PC-9 (cell line): ENCODE measurements around the gene CSK. TPM values are rescaled to one million over a fixed set of nuclear protein-coding genes. Genes with fewer than 3 reads are reported as not detected.

Source experiments
- BruUV-seq: library from RNA; stranded (reverse); fragments of 400-500 nt; replicated peaks from 2 replicates; lab custom pipeline; 2021; lab: Mats Ljungman, UMichigan
- CTCF ChIA-PET: fragments of 300-600 bp; sonication (Branson Sonifier 250); formaldehyde crosslinking; loops from one replicate; lab custom pipeline; 2022; ENCODE audit warnings: antibody characterized with exemption; lab: Charles Lee
- POLR2A ChIA-PET: fragments of 300-600 bp; sonication (Branson Sonifier 250); formaldehyde crosslinking; loops from one replicate; lab custom pipeline; 2022; ENCODE audit warnings: antibody characterized with exemption; ENCODE audit not compliant: unreplicated experiment; lab: Charles Lee
- DNase-seq, 2 experiments: peaks; one replicate each; pipeline versions ENCODE4 v3.0.0 to v3.0.0-alpha.2; 2015 to 2022; ENCODE audit warnings: mixed read lengths in 1 of 2
- H2AFZ ChIP-seq: fragments of 200-600 bp; sonication (generic); 2 replicates; pipeline ENCODE4 v1.8.1; 2017; ENCODE audit warnings: antibody characterized with exemption
- H3F3A ChIP-seq: fragments of 200-600 bp; sonication (generic); 2 replicates; pipeline ENCODE4 v1.8.1; 2017; ENCODE audit warnings: antibody characterized with exemption, mild to moderate bottlenecking, low read depth; ENCODE audit not compliant: insufficient read depth
- H3K27ac ChIP-seq: fragments of 200-600 bp; sonication (generic); 2 replicates; pipeline ENCODE4 v1.6.1; 2016; ENCODE audit warnings: mixed run types
- H3K27me3 ChIP-seq: fragments of 200-600 bp; sonication (generic); 2 replicates; pipeline ENCODE4 v1.6.1; 2016; ENCODE audit warnings: low read depth, mixed run types; ENCODE audit not compliant: insufficient read depth
- H3K36me3 ChIP-seq: fragments of 200-600 bp; sonication (generic); 2 replicates; pipeline ENCODE4 v1.6.1; 2016; ENCODE audit warnings: low read depth, mixed run types
- H3K4me1 ChIP-seq: fragments of 200-600 bp; sonication (generic); replicated peaks from 2 replicates; pipeline ENCODE4 v1.6.1; 2016; ENCODE audit warnings: mixed run types; ENCODE audit not compliant: insufficient read depth
- H3K4me2 ChIP-seq: fragments of 200-600 bp; sonication (generic); 2 replicates; pipeline ENCODE4 v1.6.1; 2017; ENCODE audit warnings: mixed run types
- H3K4me3 ChIP-seq: fragments of 200-600 bp; sonication (generic); 2 replicates; pipeline ENCODE4 v1.6.1; 2016; ENCODE audit warnings: mixed run types
- H3K79me2 ChIP-seq: fragments of 200-600 bp; sonication (generic); 2 replicates; pipeline ENCODE4 v1.6.1; 2017; ENCODE audit warnings: low read depth, mixed run types
- H3K9me2 ChIP-seq: fragments of 200-600 bp; sonication (generic); 2 replicates; pipeline ENCODE4 v1.8.1; 2017; ENCODE audit warnings: mild to moderate bottlenecking; ENCODE audit not compliant: insufficient read depth
- H3K9me3 ChIP-seq: fragments of 200-600 bp; sonication (generic); 2 replicates; pipeline ENCODE4 v1.8.1; 2016; ENCODE audit warnings: low read depth; ENCODE audit not compliant: insufficient read depth
- H4K20me1 ChIP-seq: fragments of 200-600 bp; sonication (generic); 2 replicates; pipeline ENCODE4 v1.8.1; 2017; ENCODE audit not compliant: insufficient read depth
- CTCF ChIP-seq: fragments of 200-600 bp; sonication (generic); conservative IDR thresholded peaks from 2 replicates; pipeline ENCODE4 v1.6.1; 2017; ENCODE audit warnings: mixed run types, antibody characterized with exemption, mild to moderate bottlenecking, moderate library complexity
- EZH2 ChIP-seq: fragments of 200-600 bp; sonication (generic); IDR thresholded peaks from 2 replicates; pipeline ENCODE4 v1.8.0; 2017; ENCODE audit warnings: antibody characterized with exemption, low read depth
- intact Hi-C: fragments of 100-400 bp; cut with micrococcal nuclease; formaldehyde crosslinking; loops from one replicate; pipeline ENCODE4 v1.10.0; 2022; ENCODE audit not compliant: unreplicated experiment
- total RNA-seq: library from RNA; stranded (reverse); gene quantifications from 2 replicates; pipeline ENCODE4 v1.2.3, GENCODE V29; 2021

The CSK gene
- total RNA-seq, 1 experiment from 2014 or later = 78.3 TPM

DNA sequence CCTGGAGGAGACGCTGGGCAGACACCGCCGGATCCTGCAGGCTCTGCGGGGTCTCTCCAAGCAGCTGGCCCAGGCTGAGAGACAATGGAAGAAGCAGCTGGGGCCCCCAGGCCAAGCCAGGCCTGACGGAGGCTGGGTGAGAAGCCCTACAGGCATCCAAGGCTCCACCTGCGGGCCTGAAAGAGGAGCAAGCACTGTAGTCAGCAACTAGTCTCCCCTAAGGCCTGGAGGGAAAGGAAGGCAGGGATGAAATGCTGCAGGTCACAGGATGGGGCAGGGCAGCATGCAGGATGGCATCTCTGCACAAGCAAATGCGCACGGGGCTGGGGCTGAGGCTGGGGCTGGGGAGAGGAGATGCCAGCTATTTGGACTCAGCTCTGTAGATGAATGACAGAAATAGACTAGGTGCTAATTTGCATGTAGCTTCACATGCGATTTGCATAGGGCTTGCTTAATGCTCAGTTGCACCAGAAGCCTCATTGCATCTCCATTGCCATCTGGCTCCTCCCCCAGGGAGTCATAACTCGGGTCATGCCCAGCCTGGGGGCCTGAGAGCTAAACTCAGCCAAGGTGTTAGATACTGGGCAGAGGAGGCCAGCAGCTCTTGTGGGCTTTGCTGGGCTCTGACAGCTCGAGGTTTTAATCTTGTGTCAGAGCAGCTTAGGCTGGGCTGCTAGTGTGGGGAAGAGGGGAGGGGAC is 39.4 kb downstream of the CSK start:
- Histone ChIP-seq H3K4me3 (no peak overlapping the region), H3K4me1 (peaks cover 28% of the 10 kb centered on the region), H3K79me2 (no peaks in the 10 kb centered on the region), H2AFZ (no peak overlapping the region), H3K9me2 (no peaks in the 10 kb centered on the region), H3K36me3 (no peaks in the 10 kb centered on the region), H3K27ac (no peak overlapping the region), H3K4me2 (no peak overlapping the region), H3K27me3 (no peaks in the 10 kb centered on the region), H3K9me3 (no peaks in the 10 kb centered on the region), H4K20me1 (no peaks in the 10 kb centered on the region), H3F3A (peaks cover 22% of the 10 kb centered on the region)
- no peak for TF ChIP-seq EZH2
- no peak for TF ChIP-seq CTCF
- ChIA-PET CTCF (interaction anchor here (0.5 to 0.6 kb wide), 2 partner anchors 13 to 79 kb away, joined by 3 to 4 read pairs; no protein-coding TSS in a partner anchor), POLR2A (no interaction called here)
- no peak for DNase-seq
- intact Hi-C loops = no loop called here
- BruUV-seq = no TSS peak

GRCh38 chr15:74821790-74822158 is 39.9 kb downstream of the CSK start:
- H4K20me1 ChIP-seq = no peaks in the 10 kb centered on the region
- peaks cover 26% of the 10 kb centered on the region for H3K4me1 ChIP-seq
- peaks cover 18% of the 10 kb centered on the region for H3F3A ChIP-seq
- CTCF ChIA-PET = interaction anchor here (0.5 to 0.6 kb wide), 3 partner anchors 14 to 838 kb away, joined by 3 to 4 read pairs (median 3); no protein-coding TSS in a partner anchor
- H3K4me2 ChIP-seq = no peak overlapping the region
- H3K9me3 ChIP-seq = no peaks in the 10 kb centered on the region
- H3K27me3 ChIP-seq = no peaks in the 10 kb centered on the region
- H3K36me3 ChIP-seq = no peaks in the 10 kb centered on the region
- intact Hi-C loops = no loop called here
- H3K27ac ChIP-seq = no peak overlapping the region
- BruUV-seq = no TSS peak
- H3K9me2 ChIP-seq = no peaks in the 10 kb centered on the region
- no peaks in the 10 kb centered on the region for H3K79me2 ChIP-seq
- TF ChIP-seq CTCF (no peak), EZH2 (no peak)
- no peak overlapping the region for H3K4me3 ChIP-seq
- H2AFZ ChIP-seq = no peak overlapping the region
- POLR2A ChIA-PET = no interaction called here
- DNase-seq = no peak

DNA sequence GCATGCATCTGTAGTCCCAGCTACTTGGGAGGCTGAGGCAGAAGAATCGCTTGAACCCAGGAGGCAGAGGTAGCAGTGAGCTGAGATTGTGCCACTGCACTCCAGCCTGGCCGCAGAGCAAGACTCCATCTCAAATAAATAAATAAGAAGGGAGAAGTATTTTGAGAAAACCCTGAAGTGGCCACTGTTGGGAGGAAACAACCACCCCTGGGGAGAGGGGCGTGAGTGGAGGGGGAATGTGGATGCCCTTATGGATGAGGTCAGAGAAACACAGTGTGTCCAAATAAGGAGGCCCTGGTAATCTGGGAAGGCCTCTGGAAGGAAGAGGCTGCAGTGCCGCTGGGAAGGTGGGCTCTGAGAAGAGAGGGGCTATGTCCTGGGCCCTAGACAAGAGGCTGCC is 40.4 kb downstream of the CSK start:
- Histone ChIP-seq H3K79me2 (no peaks in the 10 kb centered on the region), H3F3A (peaks cover 13% of the 10 kb centered on the region), H3K4me2 (no peak overlapping the region), H3K4me1 (peaks cover 21% of the 10 kb centered on the region), H4K20me1 (no peaks in the 10 kb centered on the region), H3K9me2 (no peaks in the 10 kb centered on the region), H3K36me3 (no peaks in the 10 kb centered on the region), H3K9me3 (no peaks in the 10 kb centered on the region), H2AFZ (no peak overlapping the region), H3K4me3 (no peak overlapping the region), H3K27me3 (no peaks in the 10 kb centered on the region), H3K27ac (no peak overlapping the region)
- BruUV-seq = no TSS peak
- DNase-seq = no peak
- no peak for TF ChIP-seq CTCF
- no peak for TF ChIP-seq EZH2
- CTCF ChIA-PET = interaction anchor here (0.6 kb wide), 1 partner anchor 838 kb away, joined by 3 read pairs; no protein-coding TSS in a partner anchor
- intact Hi-C loops = no loop called here
- POLR2A ChIA-PET = no interaction called here
